HL-60 (cell line): ENCODE measurements around the gene UNC45A.

ENCODE experiments used
- TF ChIP-seq, protein P1 (sequence below): IDR thresholded peaks from one replicate; pipeline ENCODE4 v1.5.1; 2011; ENCODE audit warnings: low read length, control low read depth, inconsistent platforms; ENCODE audit not compliant: insufficient read depth
- TF ChIP-seq, protein P2 (sequence below): IDR thresholded peaks from 2 replicates; pipeline ENCODE4 v1.6.1; 2012; ENCODE audit warnings: low read depth; ENCODE audit not compliant: insufficient replicate concordance

DNA sequence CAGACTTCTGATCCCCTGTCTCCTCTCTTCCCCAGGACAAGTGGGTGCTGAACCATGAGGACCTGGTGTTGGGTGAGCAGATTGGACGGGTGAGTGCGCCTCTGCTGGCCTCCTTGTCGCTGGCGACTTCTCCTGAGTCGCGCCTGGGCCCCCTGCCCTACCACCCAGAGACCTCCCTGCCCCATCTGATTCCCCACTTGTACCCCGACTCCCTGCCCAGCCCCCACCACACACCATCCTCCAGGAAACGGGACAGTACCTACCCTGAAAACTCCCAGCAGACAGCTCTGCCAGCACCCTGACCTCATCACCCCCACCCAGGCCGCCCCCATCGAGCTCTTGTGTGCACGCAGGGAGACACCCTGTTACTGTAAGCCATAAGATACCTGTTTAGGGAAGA is 43.1 kb upstream of the UNC45A start:
- TF ChIP-seq, protein P1, sequence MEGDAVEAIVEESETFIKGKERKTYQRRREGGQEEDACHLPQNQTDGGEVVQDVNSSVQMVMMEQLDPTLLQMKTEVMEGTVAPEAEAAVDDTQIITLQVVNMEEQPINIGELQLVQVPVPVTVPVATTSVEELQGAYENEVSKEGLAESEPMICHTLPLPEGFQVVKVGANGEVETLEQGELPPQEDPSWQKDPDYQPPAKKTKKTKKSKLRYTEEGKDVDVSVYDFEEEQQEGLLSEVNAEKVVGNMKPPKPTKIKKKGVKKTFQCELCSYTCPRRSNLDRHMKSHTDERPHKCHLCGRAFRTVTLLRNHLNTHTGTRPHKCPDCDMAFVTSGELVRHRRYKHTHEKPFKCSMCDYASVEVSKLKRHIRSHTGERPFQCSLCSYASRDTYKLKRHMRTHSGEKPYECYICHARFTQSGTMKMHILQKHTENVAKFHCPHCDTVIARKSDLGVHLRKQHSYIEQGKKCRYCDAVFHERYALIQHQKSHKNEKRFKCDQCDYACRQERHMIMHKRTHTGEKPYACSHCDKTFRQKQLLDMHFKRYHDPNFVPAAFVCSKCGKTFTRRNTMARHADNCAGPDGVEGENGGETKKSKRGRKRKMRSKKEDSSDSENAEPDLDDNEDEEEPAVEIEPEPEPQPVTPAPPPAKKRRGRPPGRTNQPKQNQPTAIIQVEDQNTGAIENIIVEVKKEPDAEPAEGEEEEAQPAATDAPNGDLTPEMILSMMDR = no peak
- TF ChIP-seq, protein P2, sequence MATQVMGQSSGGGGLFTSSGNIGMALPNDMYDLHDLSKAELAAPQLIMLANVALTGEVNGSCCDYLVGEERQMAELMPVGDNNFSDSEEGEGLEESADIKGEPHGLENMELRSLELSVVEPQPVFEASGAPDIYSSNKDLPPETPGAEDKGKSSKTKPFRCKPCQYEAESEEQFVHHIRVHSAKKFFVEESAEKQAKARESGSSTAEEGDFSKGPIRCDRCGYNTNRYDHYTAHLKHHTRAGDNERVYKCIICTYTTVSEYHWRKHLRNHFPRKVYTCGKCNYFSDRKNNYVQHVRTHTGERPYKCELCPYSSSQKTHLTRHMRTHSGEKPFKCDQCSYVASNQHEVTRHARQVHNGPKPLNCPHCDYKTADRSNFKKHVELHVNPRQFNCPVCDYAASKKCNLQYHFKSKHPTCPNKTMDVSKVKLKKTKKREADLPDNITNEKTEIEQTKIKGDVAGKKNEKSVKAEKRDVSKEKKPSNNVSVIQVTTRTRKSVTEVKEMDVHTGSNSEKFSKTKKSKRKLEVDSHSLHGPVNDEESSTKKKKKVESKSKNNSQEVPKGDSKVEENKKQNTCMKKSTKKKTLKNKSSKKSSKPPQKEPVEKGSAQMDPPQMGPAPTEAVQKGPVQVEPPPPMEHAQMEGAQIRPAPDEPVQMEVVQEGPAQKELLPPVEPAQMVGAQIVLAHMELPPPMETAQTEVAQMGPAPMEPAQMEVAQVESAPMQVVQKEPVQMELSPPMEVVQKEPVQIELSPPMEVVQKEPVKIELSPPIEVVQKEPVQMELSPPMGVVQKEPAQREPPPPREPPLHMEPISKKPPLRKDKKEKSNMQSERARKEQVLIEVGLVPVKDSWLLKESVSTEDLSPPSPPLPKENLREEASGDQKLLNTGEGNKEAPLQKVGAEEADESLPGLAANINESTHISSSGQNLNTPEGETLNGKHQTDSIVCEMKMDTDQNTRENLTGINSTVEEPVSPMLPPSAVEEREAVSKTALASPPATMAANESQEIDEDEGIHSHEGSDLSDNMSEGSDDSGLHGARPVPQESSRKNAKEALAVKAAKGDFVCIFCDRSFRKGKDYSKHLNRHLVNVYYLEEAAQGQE = no peak
